ENCODE results near the gene LRMDA.

The LRMDA gene

GRCh38 chr10:75951627-75952026 lies 520.2 kb downstream of the LRMDA start:
- Histone ChIP-seq H3K9me3 (ENCODE audit: insufficient read depth, low read length) (no peaks in the 10 kb centered on the region), H3K4me2 (ENCODE audit: low read length) (no peak overlapping the region), H3K27me3 (ENCODE audit: low read depth, low read length) (no peaks in the 10 kb centered on the region), H3K27ac (ENCODE audit: low read length) (no peak overlapping the region), H3K36me3 (replicated peaks; ENCODE audit: low read depth, low read length) (no peaks in the 10 kb centered on the region), H3K9ac (ENCODE audit: low read length) (no peak overlapping the region), H3K4me3 (ENCODE audit: low read length) (no peak overlapping the region), H3K79me2 (ENCODE audit: low read length) (no peaks in the 10 kb centered on the region), H4K20me1 (ENCODE audit: insufficient read depth, low read length) (no peaks in the 10 kb centered on the region), H3K4me1 (ENCODE audit: low read length) (no peaks in the 10 kb centered on the region), H2AFZ (ENCODE audit: low read depth, low read length) (no peak overlapping the region)
- TF ChIP-seq EZH2phosphoT487 (IDR thresholded peaks at IDR 0.05; ENCODE audit: low read depth) (no peak), CTCF (IDR thresholded peaks at IDR 0.05; ENCODE audit: low read depth, low read length) (no peak)

- no peak overlapping the region for H2AFZ ChIP-seq (ENCODE audit: low read depth, low read length)
- no peak overlapping the region for H3K27ac ChIP-seq (ENCODE audit: low read length)
- no peak overlapping the region for H3K9ac ChIP-seq (ENCODE audit: low read length)
- H3K79me2 ChIP-seq (ENCODE audit: low read length) = no peaks in the 10 kb centered on the region
- TF ChIP-seq CTCF (IDR thresholded peaks at IDR 0.05; ENCODE audit: low read depth, low read length) (no peak), EZH2phosphoT487 (IDR thresholded peaks at IDR 0.05; ENCODE audit: low read depth) (no peak)
- H4K20me1 ChIP-seq (ENCODE audit: insufficient read depth, low read length) = no peaks in the 10 kb centered on the region
- H3K36me3 ChIP-seq (replicated peaks; ENCODE audit: low read depth, low read length) = no peaks in the 10 kb centered on the region
- H3K4me3 ChIP-seq (ENCODE audit: low read length) = no peak overlapping the region
- H3K4me2 ChIP-seq (ENCODE audit: low read length) = no peak overlapping the region
- H3K27me3 ChIP-seq (ENCODE audit: low read depth, low read length) = no peaks in the 10 kb centered on the region
- no peaks in the 10 kb centered on the region for H3K9me3 ChIP-seq (ENCODE audit: insufficient read depth, low read length)
- no peaks in the 10 kb centered on the region for H3K4me1 ChIP-seq (ENCODE audit: low read length)
Observed at GRCh38 chr10:75952093-75952492, 520.7 kb downstream of the LRMDA start.

GRCh38 chr10:75954486-75954885 lies 523.1 kb downstream of the LRMDA start:
- Histone ChIP-seq H3K27ac (ENCODE audit: low read length) (no peak overlapping the region), H3K4me3 (ENCODE audit: low read length) (no peak overlapping the region), H3K9me3 (ENCODE audit: insufficient read depth, low read length) (no peaks in the 10 kb centered on the region), H2AFZ (ENCODE audit: low read depth, low read length) (no peak overlapping the region), H4K20me1 (ENCODE audit: insufficient read depth, low read length) (no peaks in the 10 kb centered on the region), H3K4me2 (ENCODE audit: low read length) (no peak overlapping the region), H3K36me3 (replicated peaks; ENCODE audit: low read depth, low read length) (no peaks in the 10 kb centered on the region), H3K4me1 (ENCODE audit: low read length) (no peaks in the 10 kb centered on the region), H3K9ac (ENCODE audit: low read length) (no peak overlapping the region), H3K27me3 (ENCODE audit: low read depth, low read length) (no peaks in the 10 kb centered on the region), H3K79me2 (ENCODE audit: low read length) (no peaks in the 10 kb centered on the region)
- TF ChIP-seq CTCF (IDR thresholded peaks at IDR 0.05; ENCODE audit: low read depth, low read length) (no peak), EZH2phosphoT487 (IDR thresholded peaks at IDR 0.05; ENCODE audit: low read depth) (no peak)

- Histone ChIP-seq H3K27me3 (ENCODE audit: low read depth, low read length) (no peaks in the 10 kb centered on the region), H3K4me1 (ENCODE audit: low read length) (no peaks in the 10 kb centered on the region), H3K27ac (ENCODE audit: low read length) (no peak overlapping the region), H3K9ac (ENCODE audit: low read length) (no peak overlapping the region), H4K20me1 (ENCODE audit: insufficient read depth, low read length) (no peaks in the 10 kb centered on the region), H3K36me3 (replicated peaks; ENCODE audit: low read depth, low read length) (no peaks in the 10 kb centered on the region), H3K9me3 (ENCODE audit: insufficient read depth, low read length) (no peaks in the 10 kb centered on the region), H2AFZ (ENCODE audit: low read depth, low read length) (no peak overlapping the region), H3K79me2 (ENCODE audit: low read length) (no peaks in the 10 kb centered on the region), H3K4me3 (ENCODE audit: low read length) (no peak overlapping the region), H3K4me2 (ENCODE audit: low read length) (no peak overlapping the region)
- TF ChIP-seq EZH2phosphoT487 (IDR thresholded peaks at IDR 0.05; ENCODE audit: low read depth) = no peak
- no peak for TF ChIP-seq CTCF (IDR thresholded peaks at IDR 0.05; ENCODE audit: low read depth, low read length)
Observed at GRCh38 chr10:75955973-75956502, 524.6 kb downstream of the LRMDA start.

Data from OCI-LY3 (cell line).